Myocyte (in vitro differentiated cells): ENCODE results near the gene AARS2. TPM values are rescaled to one million over a fixed set of nuclear protein-coding genes. Genes with fewer than 3 reads are reported as not detected.

Experiments used
- DNase-seq: peaks from one replicate; pipeline ENCODE4 v3.0.0-alpha.2; 2012; ENCODE audit warnings: low read depth
- total RNA-seq: library from RNA; depleted of rRNA; stranded (reverse); fragments of >200 nt; gene quantifications from 2 replicates; pipeline ENCODE4 v1.2.3, GENCODE V29; 2014

AARS2 gene
- total RNA-seq, 1 donor from 2014 or later = 6.1 TPM

GRCh38 chr6:44276667-44277640, 36.2 kb downstream of the AARS2 start:
- no peak for DNase-seq

GRCh38 chr6:44275749-44276648, 37.1 kb downstream of the AARS2 start:
- peak; percentile 59 for DNase-seq

- DNase-seq = no peak
These were observed 37.8 kb downstream of the AARS2 start for GRCh38 chr6:44275271-44275748.

- DNase-seq = no peak
These were observed 39.5 kb downstream of the AARS2 start for GRCh38 chr6:44273617-44274016.

GRCh38 chr6:44272999-44273566, 40.1 kb downstream of the AARS2 start:
- no peak for DNase-seq

- no peak for DNase-seq
These were observed 40.6 kb downstream of the AARS2 start for GRCh38 chr6:44272529-44272928.

- no peak for DNase-seq
These were observed 41.2 kb downstream of the AARS2 start for GRCh38 chr6:44271914-44272313.

- DNase-seq = no peak
These were observed 41.8 kb downstream of the AARS2 start for GRCh38 chr6:44271406-44271723.

- DNase-seq = no peak
These were observed 42.4 kb downstream of the AARS2 start for GRCh38 chr6:44270526-44271405.

- DNase-seq = no peak
These were observed 43.1 kb downstream of the AARS2 start, which contains the start of gene TMEM151B for GRCh38 chr6:44269921-44270525. Gene TMEM151B (plus strand): TSS chr6:44270450. CDS start chr6:44270743, 293 bp downstream.

GRCh38 chr6:44269178-44269920, 43.8 kb downstream of the AARS2 start:
- no peak for DNase-seq

GRCh38 chr6:44268095-44268628, 45.0 kb downstream of the AARS2 start:
- peak; percentile 61 for DNase-seq

- DNase-seq = no peak
These were observed 45.9 kb downstream of the AARS2 start for GRCh38 chr6:44267252-44267651.

GRCh38 chr6:44266347-44266746, 46.8 kb downstream of the AARS2 start:
- DNase-seq = no peak

GRCh38 chr6:44265722-44266233, 47.4 kb downstream of the AARS2 start:
- no peak for DNase-seq

GRCh38 chr6:44265007-44265721, 48.0 kb downstream of the AARS2 start, which contains the start of gene NFKBIE:
Gene NFKBIE (minus strand): TSS chr6:44265551. CDS start chr6:44265346, 205 bp downstream.
- peak; percentile 90 for DNase-seq

- no peak for DNase-seq
These were observed 48.8 kb downstream of the AARS2 start for GRCh38 chr6:44264154-44265006.
